Measurements from ENCODE around the gene NDEL1.

NDEL1 gene

DNA sequence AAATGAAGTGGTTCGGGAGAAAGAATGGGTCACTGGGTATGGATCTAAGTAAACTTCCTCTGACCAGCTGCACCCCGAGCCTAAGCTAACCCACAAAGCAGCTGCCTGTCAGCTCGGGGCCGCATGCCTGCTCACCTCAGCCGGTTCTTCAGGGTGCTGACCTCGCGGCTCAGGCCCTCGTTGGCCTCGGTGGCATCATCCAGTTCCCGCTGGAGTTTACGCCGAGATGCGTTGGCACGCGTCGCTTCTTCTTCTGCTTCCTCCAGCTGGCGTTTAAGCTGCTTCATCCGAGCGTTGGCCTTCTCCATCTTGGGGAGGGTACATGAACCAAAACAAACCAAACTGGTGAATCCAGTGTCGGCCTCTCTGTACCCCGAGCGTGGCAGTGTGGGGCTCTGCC is 41.1 kb downstream of the NDEL1 start:
- TF ChIP-seq, protein P1, sequence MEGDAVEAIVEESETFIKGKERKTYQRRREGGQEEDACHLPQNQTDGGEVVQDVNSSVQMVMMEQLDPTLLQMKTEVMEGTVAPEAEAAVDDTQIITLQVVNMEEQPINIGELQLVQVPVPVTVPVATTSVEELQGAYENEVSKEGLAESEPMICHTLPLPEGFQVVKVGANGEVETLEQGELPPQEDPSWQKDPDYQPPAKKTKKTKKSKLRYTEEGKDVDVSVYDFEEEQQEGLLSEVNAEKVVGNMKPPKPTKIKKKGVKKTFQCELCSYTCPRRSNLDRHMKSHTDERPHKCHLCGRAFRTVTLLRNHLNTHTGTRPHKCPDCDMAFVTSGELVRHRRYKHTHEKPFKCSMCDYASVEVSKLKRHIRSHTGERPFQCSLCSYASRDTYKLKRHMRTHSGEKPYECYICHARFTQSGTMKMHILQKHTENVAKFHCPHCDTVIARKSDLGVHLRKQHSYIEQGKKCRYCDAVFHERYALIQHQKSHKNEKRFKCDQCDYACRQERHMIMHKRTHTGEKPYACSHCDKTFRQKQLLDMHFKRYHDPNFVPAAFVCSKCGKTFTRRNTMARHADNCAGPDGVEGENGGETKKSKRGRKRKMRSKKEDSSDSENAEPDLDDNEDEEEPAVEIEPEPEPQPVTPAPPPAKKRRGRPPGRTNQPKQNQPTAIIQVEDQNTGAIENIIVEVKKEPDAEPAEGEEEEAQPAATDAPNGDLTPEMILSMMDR (IDR thresholded peaks at IDR 0.05; ENCODE audit: low read depth, low read length): no peak
- H3K4me3 ChIP-seq (ENCODE audit: low read depth, low read length): no peak overlapping the region

DNA sequence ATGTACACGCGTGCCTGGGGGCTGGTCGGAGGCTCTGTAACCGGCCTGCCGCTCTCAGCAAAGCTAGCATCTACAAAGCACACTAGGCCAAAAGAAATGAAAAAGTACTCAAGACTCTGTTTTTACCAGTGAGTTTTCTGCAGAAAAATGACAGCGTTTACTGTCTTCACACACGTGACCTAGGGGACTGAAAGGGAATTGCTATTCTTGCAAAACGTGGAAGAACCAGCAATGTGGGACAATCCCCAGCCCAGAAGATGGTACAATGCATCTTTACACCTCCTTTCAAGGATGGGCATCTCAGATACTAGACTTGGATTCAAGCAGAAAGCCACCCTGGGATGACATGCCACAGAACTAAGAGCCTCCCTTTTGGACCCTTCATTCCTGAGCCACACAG is 41.5 kb downstream of the NDEL1 start:
- no peak overlapping the region for H3K4me3 ChIP-seq (ENCODE audit: low read depth, low read length)
- TF ChIP-seq, protein P1 (IDR thresholded peaks at IDR 0.05; ENCODE audit: low read depth, low read length): no peak

DNA sequence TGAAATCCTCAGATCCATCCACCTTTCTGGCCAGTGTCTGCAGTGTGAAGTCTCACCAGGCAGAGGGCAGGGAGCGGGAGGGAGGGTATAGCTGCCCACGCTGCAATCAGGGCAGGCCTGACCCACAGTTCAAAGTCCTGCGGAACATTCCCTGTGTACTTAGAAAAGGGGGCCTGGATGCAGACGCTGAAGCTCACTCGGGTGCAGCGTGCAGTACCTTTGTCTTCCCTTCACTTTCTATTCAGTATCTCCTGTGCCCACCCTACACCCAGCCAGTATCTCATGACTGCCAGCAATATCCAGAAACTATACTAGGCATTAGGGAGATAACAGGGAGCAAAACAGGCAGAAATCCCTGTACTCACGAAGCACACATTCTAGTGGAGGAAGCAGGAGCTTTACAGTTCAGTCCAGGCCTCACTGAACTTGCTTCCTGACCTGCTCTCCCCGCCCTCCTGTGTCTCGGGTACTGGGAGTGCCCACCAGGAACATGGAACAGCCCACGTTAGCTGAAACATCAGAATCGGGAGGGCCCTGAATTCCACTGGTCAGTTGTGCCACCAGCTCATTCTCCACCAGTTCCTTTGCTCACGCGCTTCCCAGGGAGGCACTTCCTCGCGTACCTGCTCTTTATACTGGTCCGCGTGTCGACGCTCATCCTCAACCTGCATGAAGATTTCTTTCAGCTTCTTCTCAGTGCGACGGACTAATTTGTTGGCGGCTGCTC is 42.2 kb downstream of the NDEL1 start:
- H3K4me3 ChIP-seq (ENCODE audit: low read depth, low read length): no peak overlapping the region
- TF ChIP-seq, protein P1 (IDR thresholded peaks at IDR 0.05; ENCODE audit: low read depth, low read length): no peak

DNA sequence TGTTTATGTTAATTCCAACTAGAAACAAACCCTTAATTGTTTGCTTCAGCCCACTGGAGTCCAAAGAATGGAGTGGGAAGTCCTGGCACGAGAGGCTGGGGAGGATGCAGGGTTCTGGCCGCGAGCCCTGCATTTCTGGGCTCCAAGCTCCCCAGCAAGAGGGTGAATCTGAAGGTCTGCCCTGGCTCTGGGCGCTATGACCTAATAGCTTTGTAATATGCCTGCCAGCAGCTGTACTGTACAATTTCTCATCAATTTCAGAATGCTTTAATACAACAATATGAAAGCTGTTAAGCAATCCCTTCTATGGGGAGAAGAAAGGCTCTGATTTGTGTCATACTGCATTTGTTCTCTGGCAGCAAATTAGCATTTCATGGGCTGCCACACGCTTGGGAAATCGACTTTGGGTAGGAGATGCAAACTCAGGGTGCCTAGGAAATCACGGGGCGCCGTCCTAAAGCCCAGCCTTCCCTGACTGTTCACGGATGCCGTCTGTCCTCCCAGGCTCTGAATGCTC is 43.8 kb downstream of the NDEL1 start:
- TF ChIP-seq, protein P1 (IDR thresholded peaks at IDR 0.05; ENCODE audit: low read depth, low read length): no peak
- no peak overlapping the region for H3K4me3 ChIP-seq (ENCODE audit: low read depth, low read length)

DNA sequence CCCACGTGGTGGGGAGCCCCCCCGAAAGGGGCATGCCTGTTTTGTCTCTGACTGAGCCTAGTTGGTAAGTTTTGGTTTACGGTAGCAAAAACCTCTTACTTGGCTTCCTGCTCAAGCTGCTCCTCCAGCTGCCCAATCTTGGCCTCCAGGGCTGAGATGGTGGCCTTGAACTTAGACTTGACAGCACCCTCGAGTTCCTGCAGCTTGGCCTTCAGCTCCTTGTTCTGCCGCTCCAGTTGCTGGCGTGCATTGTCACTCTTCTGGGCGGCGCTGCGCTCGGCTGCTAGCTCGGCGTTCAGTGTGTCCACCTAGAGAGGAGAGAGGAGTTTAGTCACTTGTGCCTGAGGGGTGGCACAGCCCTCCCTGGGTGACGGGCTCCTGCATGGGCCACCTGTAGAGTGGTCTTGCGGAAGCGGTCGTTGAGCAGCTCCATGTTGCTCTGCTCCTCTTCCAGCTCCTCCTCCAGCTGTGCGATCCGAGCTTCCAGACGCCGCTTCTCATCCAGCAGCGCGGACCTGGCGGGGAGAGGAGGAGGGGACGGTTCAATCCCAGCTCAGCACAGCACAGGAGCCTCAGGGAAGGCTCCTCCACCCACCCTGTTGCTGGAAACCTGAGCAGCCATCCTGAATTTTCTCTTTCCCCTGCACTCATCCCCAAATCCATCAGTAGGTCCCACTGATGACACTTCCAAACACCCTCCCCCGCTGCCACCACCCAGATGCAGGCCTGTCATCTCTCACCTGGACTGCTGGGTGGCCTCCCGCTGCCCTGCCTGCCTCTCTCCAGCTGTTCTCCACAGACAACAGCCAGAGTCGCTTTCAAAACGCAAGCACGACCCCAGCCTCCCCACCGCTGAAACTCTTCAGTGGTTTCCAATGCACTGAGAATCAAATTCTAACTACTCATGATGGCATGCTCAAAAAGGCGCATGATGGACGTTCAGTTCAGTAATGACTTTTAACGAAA is 44.6 kb downstream of the NDEL1 start:
- no peak overlapping the region for H3K4me3 ChIP-seq (ENCODE audit: low read depth, low read length)
- TF ChIP-seq, protein P1 (IDR thresholded peaks at IDR 0.05; ENCODE audit: low read depth, low read length): no peak

DNA sequence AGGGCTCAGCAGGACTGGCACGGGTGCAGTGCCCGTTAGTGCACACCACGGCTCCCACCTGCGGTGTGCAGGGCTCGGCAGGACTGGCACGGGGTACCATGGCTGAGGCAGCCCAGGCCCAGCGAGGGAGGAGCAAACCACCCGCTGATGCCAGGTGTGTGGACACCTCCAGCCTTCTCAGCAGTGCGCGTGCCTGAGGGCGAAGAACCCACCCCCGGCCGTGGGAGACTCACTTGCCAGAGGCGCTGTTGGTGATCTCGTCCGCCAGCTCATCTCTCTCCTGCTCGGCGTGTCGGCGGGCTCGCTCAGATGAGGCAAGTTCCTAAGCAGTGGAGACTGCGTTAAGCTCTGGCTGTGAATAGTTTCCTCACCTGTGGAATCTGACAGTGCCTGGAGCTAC is 45.4 kb downstream of the NDEL1 start:
- TF ChIP-seq, protein P1 (IDR thresholded peaks at IDR 0.05; ENCODE audit: low read depth, low read length): no peak
- no peak overlapping the region for H3K4me3 ChIP-seq (ENCODE audit: low read depth, low read length)
